Prostate gland (tissue), 2 donors: ENCODE results near the gene COL4A1.
A peak's percentile ranks its signal among the peaks of the same experiment; 100 is the strongest.

Source experiments
- CTCF ChIP-seq, 4 experiments: fragments of 200-600 bp in 2 of 4; fragments of 450-650 bp in 2 of 4; sonication (generic) in 2 of 4; IDR thresholded peaks; 1 replicate in 3 of 4; 2 replicates in 1 of 4; pipeline ENCODE4 v1.5.1; 2016 to 2019; ENCODE audit warnings: antibody characterized with exemption in 4 of 4, mild to moderate bottlenecking in 2 of 4, moderate library complexity in 2 of 4
- POLR2A ChIP-seq: fragments of 450-650 bp; IDR thresholded peaks from one replicate; pipeline ENCODE4 v1.6.1; 2016; ENCODE audit warnings: antibody characterized with exemption, mild to moderate bottlenecking

- TF ChIP-seq CTCF (IDR thresholded peaks at IDR 0.05) (peak in 3 of 4 experiments; percentile 14 to 44 (median 35)), POLR2A (no peak)
These were observed 169.3 kb downstream of the COL4A1 start for GRCh38 chr13:110137680-110138009.
